Activated naive CD4-positive, alpha-beta T cell treated with anti-CD3 and anti-CD28 coated beads, Interleukin-2, amount 50 U/mL, for 24 hours (primary cell): ENCODE data around the gene SORBS1.
A peak's percentile ranks its signal among the peaks of the same experiment; 100 is the strongest.

ENCODE experiments used
- H3K27ac Mint-ChIP-seq: one replicate; pipeline ENCODE4 v1.8.0; 2021; ENCODE audit warnings: mild to moderate bottlenecking, mixed read lengths
- H3K27me3 Mint-ChIP-seq: one replicate; pipeline ENCODE4 v1.8.0; 2021; ENCODE audit warnings: mixed read lengths
- H3K36me3 Mint-ChIP-seq: one replicate; pipeline ENCODE4 v1.8.0; 2021; ENCODE audit warnings: mixed read lengths
- H3K4me1 Mint-ChIP-seq: one replicate; pipeline ENCODE4 v1.8.0; 2021; ENCODE audit warnings: mixed read lengths
- H3K4me3 Mint-ChIP-seq: one replicate; pipeline ENCODE4 v1.8.0; 2021; ENCODE audit warnings: mild to moderate bottlenecking, mixed read lengths
- H3K9me3 Mint-ChIP-seq: one replicate; pipeline ENCODE4 v1.8.0; 2021; ENCODE audit warnings: mixed read lengths

The SORBS1 gene

GRCh38 chr10:95312986-95313495, 248.1 kb downstream of the SORBS1 start:
- Mint-ChIP-seq H3K27me3 (no peaks in the 10 kb centered on the region), H3K36me3 (no peaks in the 10 kb centered on the region), H3K27ac (no peak overlapping the region), H3K9me3 (no peaks in the 10 kb centered on the region), H3K4me1 (peaks cover 3% of the 10 kb centered on the region), H3K4me3 (no peak overlapping the region)

GRCh38 chr10:95312257-95312656, 248.9 kb downstream of the SORBS1 start:
- no peak overlapping the region for H3K4me3 Mint-ChIP-seq
- H3K27me3 Mint-ChIP-seq: no peaks in the 10 kb centered on the region
- no peak overlapping the region for H3K27ac Mint-ChIP-seq
- H3K9me3 Mint-ChIP-seq: no peaks in the 10 kb centered on the region
- H3K4me1 Mint-ChIP-seq: peaks cover 3% of the 10 kb centered on the region
- no peaks in the 10 kb centered on the region for H3K36me3 Mint-ChIP-seq

DNA sequence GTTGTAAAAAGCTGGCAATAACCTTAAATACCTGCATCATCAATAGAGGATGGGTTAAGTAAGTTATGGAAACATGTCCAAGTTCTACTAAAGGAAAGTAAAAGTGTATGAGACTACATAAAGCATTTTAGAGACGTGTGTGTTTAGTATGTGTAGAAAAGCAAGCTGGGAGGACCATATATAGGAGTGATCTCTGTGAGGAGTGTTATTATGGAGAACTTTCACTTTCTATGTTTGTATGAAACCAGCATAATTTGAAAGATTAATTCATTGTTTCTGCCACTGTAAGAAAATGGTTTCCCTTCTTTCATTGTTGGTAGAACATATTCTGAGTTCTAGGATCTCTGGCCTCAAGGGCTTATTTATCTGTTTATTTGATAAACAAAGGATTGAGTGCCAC, 251.2 kb downstream of the SORBS1 start:
- Mint-ChIP-seq H3K36me3 (no peaks in the 10 kb centered on the region), H3K9me3 (no peaks in the 10 kb centered on the region), H3K4me3 (no peak overlapping the region), H3K27me3 (no peaks in the 10 kb centered on the region), H3K27ac (no peak overlapping the region), H3K4me1 (peaks cover 3% of the 10 kb centered on the region)

DNA sequence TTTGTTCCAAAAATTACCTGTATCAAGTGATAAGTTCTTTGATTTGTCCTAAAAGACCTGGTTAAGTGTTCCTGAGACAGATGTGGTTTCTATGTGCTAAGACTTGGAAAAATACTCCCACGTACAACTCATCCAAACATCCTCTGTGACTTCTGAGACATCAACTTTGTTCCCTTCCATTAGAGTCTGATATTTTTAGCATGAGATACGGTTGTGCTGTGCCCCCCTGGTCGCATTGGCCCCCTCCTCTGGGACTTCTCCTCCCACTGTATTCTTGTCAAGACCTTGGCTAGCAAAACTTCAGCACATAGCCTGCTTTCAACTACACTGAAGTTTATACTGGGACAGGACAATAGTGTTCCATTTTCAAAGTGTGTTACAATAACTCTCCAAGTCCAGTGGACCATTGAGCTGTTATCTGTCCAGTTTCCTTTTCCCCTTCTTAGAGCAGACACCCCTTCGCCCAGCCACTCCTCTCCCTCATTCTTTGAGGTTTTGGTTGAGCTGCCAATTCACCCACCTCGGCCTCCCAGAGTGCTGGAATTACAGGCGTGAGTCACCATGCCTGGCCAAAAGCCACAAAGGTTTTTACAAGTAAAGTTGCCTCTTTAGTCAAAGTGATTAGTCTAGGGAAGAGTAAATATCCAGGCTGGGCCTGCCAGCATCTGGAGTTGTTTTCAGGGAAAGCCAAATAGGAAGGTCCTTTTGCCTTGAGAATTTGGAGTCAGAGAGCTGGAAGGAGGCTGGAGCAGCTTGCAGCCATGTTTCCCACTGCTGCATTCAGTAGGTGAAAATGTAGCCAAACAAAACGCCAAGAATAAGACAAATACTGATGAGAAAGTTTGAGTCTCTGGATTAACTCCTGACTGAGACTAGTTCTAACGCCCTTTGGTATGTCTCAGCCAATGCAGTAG, 252.5 kb downstream of the SORBS1 start:
- Mint-ChIP-seq H3K27me3 (no peaks in the 10 kb centered on the region), H3K36me3 (no peaks in the 10 kb centered on the region), H3K4me1 (peaks cover 3% of the 10 kb centered on the region), H3K27ac (no peak overlapping the region), H3K4me3 (no peak overlapping the region), H3K9me3 (no peaks in the 10 kb centered on the region)

GRCh38 chr10:95306851-95307250, 254.3 kb downstream of the SORBS1 start:
- Mint-ChIP-seq H3K36me3 (no peaks in the 10 kb centered on the region), H3K27me3 (no peaks in the 10 kb centered on the region), H3K4me1 (peaks cover 3% of the 10 kb centered on the region), H3K9me3 (no peaks in the 10 kb centered on the region), H3K27ac (no peak overlapping the region), H3K4me3 (no peak overlapping the region)

- Mint-ChIP-seq H3K36me3 (no peaks in the 10 kb centered on the region), H3K4me3 (no peak overlapping the region), H3K27ac (no peak overlapping the region), H3K9me3 (no peaks in the 10 kb centered on the region), H3K4me1 (peaks cover 3% of the 10 kb centered on the region), H3K27me3 (no peaks in the 10 kb centered on the region)
These were observed 254.9 kb downstream of the SORBS1 start for GRCh38 chr10:95306318-95306650.

- Mint-ChIP-seq H3K4me1 (peaks cover 3% of the 10 kb centered on the region), H3K4me3 (no peak overlapping the region), H3K27ac (no peak overlapping the region), H3K36me3 (no peaks in the 10 kb centered on the region), H3K9me3 (no peaks in the 10 kb centered on the region), H3K27me3 (no peaks in the 10 kb centered on the region)
These were observed 255.4 kb downstream of the SORBS1 start for GRCh38 chr10:95305606-95306317.

DNA sequence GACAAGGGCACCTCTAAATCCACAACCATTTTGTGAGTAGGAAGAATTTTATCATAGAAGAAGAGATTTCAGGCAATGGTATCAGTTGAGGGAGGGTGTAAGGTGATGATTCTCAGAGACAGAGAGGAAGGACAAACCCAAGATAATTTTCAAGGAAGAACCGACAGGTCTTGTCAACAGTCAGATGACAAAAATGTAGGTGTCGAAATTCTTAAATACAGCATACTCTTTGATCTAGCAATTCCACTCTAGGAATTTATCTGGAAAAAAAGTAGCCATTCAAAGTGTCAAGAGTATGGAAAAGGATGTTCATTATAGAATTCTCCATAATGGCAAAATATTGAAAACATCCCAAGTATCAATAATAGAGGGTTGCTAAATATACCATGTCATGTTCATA, 256.2 kb downstream of the SORBS1 start:
- Mint-ChIP-seq H3K9me3 (no peaks in the 10 kb centered on the region), H3K4me3 (no peak overlapping the region), H3K27ac (no peak overlapping the region), H3K27me3 (no peaks in the 10 kb centered on the region), H3K4me1 (no peaks in the 10 kb centered on the region), H3K36me3 (no peaks in the 10 kb centered on the region)

DNA sequence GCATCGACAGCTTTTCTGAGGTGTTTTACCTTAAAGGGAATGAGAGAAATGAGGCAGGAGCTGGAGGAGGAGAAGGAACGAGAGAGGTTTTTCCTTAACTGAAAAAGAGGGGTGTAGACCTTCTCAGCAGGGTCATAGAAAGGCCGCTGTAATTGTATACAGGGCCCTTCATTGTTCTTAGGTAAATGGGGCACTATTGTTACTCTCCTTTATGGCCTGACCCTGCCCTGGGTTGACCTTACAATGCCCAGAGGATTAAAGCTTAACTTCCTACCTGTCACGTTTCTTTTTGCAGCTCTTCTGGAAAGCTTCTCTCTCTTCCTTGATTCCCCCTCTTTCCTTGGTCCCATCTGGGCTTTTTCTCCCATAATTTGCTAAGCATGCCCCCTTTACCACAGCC, 256.7 kb downstream of the SORBS1 start:
- H3K27me3 Mint-ChIP-seq: no peaks in the 10 kb centered on the region
- H3K27ac Mint-ChIP-seq: no peak overlapping the region
- no peak overlapping the region for H3K4me3 Mint-ChIP-seq
- H3K4me1 Mint-ChIP-seq: no peaks in the 10 kb centered on the region
- no peaks in the 10 kb centered on the region for H3K9me3 Mint-ChIP-seq
- no peaks in the 10 kb centered on the region for H3K36me3 Mint-ChIP-seq

- H3K9me3 Mint-ChIP-seq: no peaks in the 10 kb centered on the region
- no peak overlapping the region for H3K4me3 Mint-ChIP-seq
- no peak overlapping the region for H3K27ac Mint-ChIP-seq
These were observed 257.2 kb downstream of the SORBS1 start for GRCh38 chr10:95303950-95304349.

DNA sequence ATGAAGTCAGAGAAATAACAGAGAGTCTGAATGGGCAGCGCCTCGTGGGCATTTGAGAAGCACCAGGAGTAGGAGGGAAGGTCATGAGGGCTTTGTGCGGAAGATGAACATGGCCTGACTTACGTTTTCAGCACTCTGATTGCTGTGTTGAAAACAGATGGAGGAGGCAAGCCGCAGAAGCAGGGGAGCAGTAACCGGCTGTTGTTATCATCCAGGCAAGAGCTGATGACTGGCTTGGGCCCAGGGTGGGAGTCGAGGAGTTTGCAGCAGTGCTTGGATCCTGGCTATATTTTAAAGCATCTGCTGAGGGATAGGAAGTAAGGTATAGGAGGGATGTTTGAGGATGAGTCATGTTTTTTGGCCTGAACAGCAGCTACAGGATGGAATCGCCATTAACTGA, 257.6 kb downstream of the SORBS1 start:
- H3K36me3 Mint-ChIP-seq: no peaks in the 10 kb centered on the region
- H3K9me3 Mint-ChIP-seq: no peaks in the 10 kb centered on the region
- H3K27me3 Mint-ChIP-seq: no peaks in the 10 kb centered on the region
- no peaks in the 10 kb centered on the region for H3K4me1 Mint-ChIP-seq
- no peak overlapping the region for H3K4me3 Mint-ChIP-seq
- H3K27ac Mint-ChIP-seq: no peak overlapping the region

More at GRCh38 chr10:95303950-95304349, 257.2 kb downstream of the SORBS1 start:
- H3K4me1 Mint-ChIP-seq: no peaks in the 10 kb centered on the region
- H3K27me3 Mint-ChIP-seq: no peaks in the 10 kb centered on the region
- no peaks in the 10 kb centered on the region for H3K36me3 Mint-ChIP-seq

DNA sequence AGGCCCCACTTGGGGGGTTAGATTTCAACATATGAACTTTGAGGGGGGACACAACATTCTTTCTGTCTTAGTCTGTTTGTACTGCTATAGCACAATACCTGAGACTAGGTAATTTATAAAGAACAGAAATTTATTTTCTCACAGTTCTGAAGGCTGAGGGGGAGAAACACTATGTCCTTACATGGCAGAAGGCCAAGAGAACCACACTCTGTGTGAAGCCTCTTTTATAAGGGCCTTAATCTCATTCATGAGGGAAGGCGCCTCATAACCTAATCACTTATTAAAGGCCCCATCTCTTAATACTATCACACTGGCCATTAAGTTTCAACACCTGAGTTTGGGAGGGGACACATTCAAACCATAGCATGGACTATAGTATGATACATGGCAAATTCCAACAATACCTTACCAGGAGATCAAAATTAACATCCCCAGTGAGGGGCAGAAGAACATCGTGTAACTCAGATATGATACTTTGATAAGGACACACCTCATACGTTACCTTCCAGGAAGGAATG, 261.1 kb downstream of the SORBS1 start:
- no peaks in the 10 kb centered on the region for H3K9me3 Mint-ChIP-seq
- no peaks in the 10 kb centered on the region for H3K27me3 Mint-ChIP-seq
- no peaks in the 10 kb centered on the region for H3K36me3 Mint-ChIP-seq
- H3K27ac Mint-ChIP-seq: no peak overlapping the region
- H3K4me1 Mint-ChIP-seq: peaks cover 6% of the 10 kb centered on the region
- no peak overlapping the region for H3K4me3 Mint-ChIP-seq

- Mint-ChIP-seq H3K4me1 (peaks cover 11% of the 10 kb centered on the region), H3K9me3 (no peaks in the 10 kb centered on the region), H3K27ac (no peak overlapping the region), H3K4me3 (no peak overlapping the region), H3K36me3 (no peaks in the 10 kb centered on the region), H3K27me3 (peaks cover 10% of the 10 kb centered on the region)
These were observed 263.8 kb downstream of the SORBS1 start for GRCh38 chr10:95297402-95297801.

- Mint-ChIP-seq H3K9me3 (no peaks in the 10 kb centered on the region), H3K27ac (no peak overlapping the region), H3K4me1 (peaks cover 11% of the 10 kb centered on the region), H3K27me3 (peaks cover 13% of the 10 kb centered on the region), H3K4me3 (no peak overlapping the region), H3K36me3 (no peaks in the 10 kb centered on the region)
These were observed 264.4 kb downstream of the SORBS1 start for GRCh38 chr10:95296764-95297163.

- Mint-ChIP-seq H3K27me3 (peaks cover 20% of the 10 kb centered on the region), H3K4me1 (peaks cover 15% of the 10 kb centered on the region), H3K27ac (no peak overlapping the region), H3K9me3 (no peaks in the 10 kb centered on the region), H3K4me3 (peak overlapping the region; percentile 39), H3K36me3 (no peaks in the 10 kb centered on the region)
These were observed 266.0 kb downstream of the SORBS1 start for GRCh38 chr10:95295031-95295755.
